Measurements from ENCODE around the gene CAPN15.
"Not testable (repeated sequence)": the region's sequence is repeated elsewhere in the genome, so short reads cannot be mapped to it uniquely, and the experiment has no call there.

CAPN15 gene

GRCh38 chr16:593807-594206 is 66.3 kb downstream of the CAPN15 start:
- no peak for DNase-seq (ENCODE audit: low read depth)
- TF ChIP-seq, protein P1, sequence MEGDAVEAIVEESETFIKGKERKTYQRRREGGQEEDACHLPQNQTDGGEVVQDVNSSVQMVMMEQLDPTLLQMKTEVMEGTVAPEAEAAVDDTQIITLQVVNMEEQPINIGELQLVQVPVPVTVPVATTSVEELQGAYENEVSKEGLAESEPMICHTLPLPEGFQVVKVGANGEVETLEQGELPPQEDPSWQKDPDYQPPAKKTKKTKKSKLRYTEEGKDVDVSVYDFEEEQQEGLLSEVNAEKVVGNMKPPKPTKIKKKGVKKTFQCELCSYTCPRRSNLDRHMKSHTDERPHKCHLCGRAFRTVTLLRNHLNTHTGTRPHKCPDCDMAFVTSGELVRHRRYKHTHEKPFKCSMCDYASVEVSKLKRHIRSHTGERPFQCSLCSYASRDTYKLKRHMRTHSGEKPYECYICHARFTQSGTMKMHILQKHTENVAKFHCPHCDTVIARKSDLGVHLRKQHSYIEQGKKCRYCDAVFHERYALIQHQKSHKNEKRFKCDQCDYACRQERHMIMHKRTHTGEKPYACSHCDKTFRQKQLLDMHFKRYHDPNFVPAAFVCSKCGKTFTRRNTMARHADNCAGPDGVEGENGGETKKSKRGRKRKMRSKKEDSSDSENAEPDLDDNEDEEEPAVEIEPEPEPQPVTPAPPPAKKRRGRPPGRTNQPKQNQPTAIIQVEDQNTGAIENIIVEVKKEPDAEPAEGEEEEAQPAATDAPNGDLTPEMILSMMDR (IDR thresholded peaks at IDR 0.05; ENCODE audit: low read depth, low read length, missing control alignments), result no peak
- no peak overlapping the region for H3K4me3 ChIP-seq (ENCODE audit: low read depth, low read length)
- in situ Hi-C loops (cut with HindIII; ENCODE audit: low sequenced_read_pairs), result no loop called here

GRCh38 chr16:595094-595528 is 67.6 kb downstream of the CAPN15 start:
- no peak for DNase-seq (ENCODE audit: low read depth)
- H3K4me3 ChIP-seq (ENCODE audit: low read depth, low read length), result no peak overlapping the region
- in situ Hi-C loops (cut with HindIII; ENCODE audit: low sequenced_read_pairs), result no loop called here

DNA sequence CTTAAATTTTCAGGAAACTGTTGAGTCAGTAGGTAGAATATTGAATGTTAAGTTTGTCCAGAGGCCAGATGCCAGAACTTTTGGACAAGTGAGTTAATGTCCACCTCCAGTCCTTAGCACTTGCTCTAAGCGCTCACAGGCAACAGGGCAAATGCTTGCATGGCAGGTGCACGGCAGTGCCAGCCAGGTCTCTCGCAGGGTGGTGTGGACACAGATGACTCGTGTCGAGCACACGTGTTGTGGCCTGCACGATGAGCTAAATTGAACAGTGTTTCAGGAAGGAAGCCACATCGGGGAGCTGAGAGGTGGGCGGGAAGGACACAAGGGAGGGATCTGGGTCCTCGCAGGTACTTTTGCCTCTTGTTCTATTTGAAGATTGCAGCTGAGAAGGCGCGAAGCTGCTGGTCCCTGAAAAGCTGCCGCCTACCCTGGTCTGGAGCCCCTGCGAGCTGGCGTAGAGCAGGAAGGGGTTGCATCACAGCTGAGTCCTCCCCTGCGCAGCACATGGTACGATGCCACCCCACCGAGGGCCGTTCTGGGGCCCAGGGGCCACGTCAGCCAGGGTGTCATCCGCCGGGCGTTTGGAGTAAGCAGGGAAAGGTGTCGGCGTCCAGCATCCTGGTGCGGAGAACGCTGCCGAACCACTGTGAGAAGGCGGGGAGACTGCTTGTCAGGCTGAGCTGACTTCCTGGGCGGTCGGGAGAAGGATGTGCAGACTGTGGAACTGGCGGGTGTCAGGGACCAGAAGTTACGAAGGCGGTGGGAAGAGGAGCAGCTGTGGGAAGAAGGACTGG is 68.6 kb downstream of the CAPN15 start:
- no peak for DNase-seq (ENCODE audit: low read depth)
- in situ Hi-C loops (cut with HindIII; ENCODE audit: low sequenced_read_pairs), result no loop called here
- TF ChIP-seq, protein P1 (IDR thresholded peaks at IDR 0.05; ENCODE audit: low read depth, low read length, missing control alignments), result no peak
- H3K4me3 ChIP-seq (ENCODE audit: low read depth, low read length), result no peak overlapping the region

More at GRCh38 chr16:595094-595528, 67.6 kb downstream of the CAPN15 start:
- TF ChIP-seq, protein P1 (IDR thresholded peaks at IDR 0.05; ENCODE audit: low read depth, low read length, missing control alignments), result no peak

DNA sequence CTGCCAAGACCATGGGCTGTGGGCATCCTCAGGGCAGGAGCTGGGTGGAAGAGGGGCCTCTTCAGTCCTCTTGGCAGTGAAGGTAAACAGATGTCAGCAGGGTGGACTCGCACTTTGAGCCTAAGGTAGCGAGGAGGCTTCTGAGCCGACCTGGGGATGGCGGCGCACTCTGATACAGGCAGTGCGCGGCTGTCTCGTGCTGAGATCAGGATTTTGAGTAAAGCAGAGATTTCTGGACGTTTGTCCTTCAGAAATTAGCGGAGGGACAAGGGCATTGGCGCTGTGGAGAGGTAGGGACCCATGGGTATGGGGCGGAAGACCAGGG is 69.2 kb downstream of the CAPN15 start:
- in situ Hi-C loops (cut with HindIII; ENCODE audit: low sequenced_read_pairs), result no loop called here
- no peak for DNase-seq (ENCODE audit: low read depth)
- H3K4me3 ChIP-seq (ENCODE audit: low read depth, low read length), result no peak overlapping the region
- TF ChIP-seq, protein P1 (IDR thresholded peaks at IDR 0.05; ENCODE audit: low read depth, low read length, missing control alignments), result no peak

GRCh38 chr16:597655-598054 is 70.1 kb downstream of the CAPN15 start:
- in situ Hi-C loops (cut with HindIII; ENCODE audit: low sequenced_read_pairs); H3K4me3 ChIP-seq (ENCODE audit: low read depth, low read length); DNase-seq (ENCODE audit: low read depth): not testable (repeated sequence)

DNA sequence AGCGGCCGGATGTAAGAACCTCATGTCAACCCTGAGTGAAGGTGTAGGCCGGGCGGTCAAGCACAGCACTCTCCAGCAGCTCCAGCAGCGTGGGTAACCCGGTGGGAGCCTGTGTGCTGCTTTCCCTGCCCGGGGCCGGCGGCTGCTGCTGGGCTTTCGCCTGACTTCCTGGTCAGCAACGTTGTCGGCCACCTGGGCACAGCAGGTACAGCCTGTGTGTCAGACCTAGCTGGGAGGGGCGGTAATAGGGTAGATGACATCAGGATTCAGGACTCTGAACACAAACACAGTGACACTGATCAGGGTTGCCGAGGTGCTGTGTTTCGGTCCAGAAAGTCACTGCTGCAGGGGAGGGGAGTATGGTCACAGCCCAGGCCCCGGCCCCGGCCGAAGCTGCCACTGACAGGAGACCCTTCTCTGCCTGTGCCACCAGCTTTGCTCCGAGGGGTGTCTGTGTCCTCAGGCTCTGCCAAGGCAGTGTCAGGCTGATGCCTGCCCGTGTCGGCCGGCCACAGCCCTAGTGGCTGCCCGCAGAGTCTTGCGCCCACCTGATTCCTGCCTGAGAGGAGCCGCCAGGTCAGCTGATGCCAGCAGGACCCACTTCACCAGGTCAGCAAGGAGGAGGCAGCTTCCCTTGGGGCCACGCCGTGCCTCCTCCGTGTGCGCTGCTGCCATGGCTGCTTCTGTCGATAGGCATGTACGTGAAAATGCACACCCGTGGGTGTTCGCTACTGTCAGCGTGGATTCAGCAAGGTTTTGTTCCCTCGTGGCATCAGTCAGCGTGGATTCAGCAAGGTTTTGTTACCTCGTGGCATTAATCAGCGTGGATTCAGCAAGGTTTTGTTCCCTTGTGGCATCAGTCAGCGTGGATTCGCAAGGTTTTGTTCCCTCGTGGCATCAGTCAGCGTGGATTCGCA is 71.6 kb downstream of the CAPN15 start:
- in situ Hi-C loops (cut with HindIII; ENCODE audit: low sequenced_read_pairs), result no loop called here
- TF ChIP-seq, protein P1 (IDR thresholded peaks at IDR 0.05; ENCODE audit: low read depth, low read length, missing control alignments), result no peak
- DNase-seq (ENCODE audit: low read depth), result no peak
- H3K4me3 ChIP-seq (ENCODE audit: low read depth, low read length), result no peak overlapping the region

DNA sequence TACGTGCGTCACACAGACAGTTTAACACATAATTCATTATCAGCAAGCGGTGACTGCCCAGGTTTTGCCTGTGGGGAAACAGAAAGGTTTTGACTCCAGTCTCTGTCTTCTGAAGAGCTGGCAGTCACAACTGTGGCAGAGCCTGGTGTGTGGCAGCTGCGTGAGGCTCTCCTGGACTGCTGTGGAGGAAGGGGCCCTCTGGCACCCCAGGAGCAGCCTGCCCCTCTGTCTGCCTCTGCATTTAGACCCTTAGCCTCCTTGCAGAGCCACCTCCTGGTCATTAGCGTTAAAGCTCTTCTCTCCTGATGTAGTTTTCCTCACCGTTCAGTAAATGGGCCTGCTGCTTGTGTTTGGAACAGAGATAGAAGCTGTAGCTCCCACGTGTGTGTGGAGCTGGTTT is 73.3 kb downstream of the CAPN15 start:
- no peak for DNase-seq (ENCODE audit: low read depth)
- TF ChIP-seq, protein P1 (IDR thresholded peaks at IDR 0.05; ENCODE audit: low read depth, low read length, missing control alignments), result peak; percentile 50
- in situ Hi-C loops (cut with HindIII; ENCODE audit: low sequenced_read_pairs), result no loop called here
- no peak overlapping the region for H3K4me3 ChIP-seq (ENCODE audit: low read depth, low read length)
